Epithelial cell of proximal tubule (primary cell): ENCODE data around the gene DISC1. TPM values are rescaled to one million over a fixed set of nuclear protein-coding genes. Genes with fewer than 3 reads are reported as not detected.

ENCODE experiments used
- DNase-seq: peaks from one replicate; pipeline ENCODE4 v3.0.0-alpha.2; 2011; ENCODE audit warnings: low read depth
- H3K4me3 ChIP-seq: 2 replicates; pipeline ENCODE4 v1.5.1; 2011; ENCODE audit warnings: low read depth, mild to moderate bottlenecking, low read length
- total RNA-seq: library from RNA; depleted of rRNA; stranded (reverse); fragments of >200 nt; gene quantifications from 2 replicates; pipeline ENCODE4 v1.2.3, GENCODE V29; 2015
- TF ChIP-seq, protein P1 (sequence below): conservative IDR thresholded peaks from 2 replicates; pipeline ENCODE4 v1.5.1; 2012; ENCODE audit warnings: low read depth, mild to moderate bottlenecking, low read length

DISC1 gene
- total RNA-seq, 1 donor from 2014 or later, result 3.1 TPM

- DNase-seq, result no peak
- no peak overlapping the region for H3K4me3 ChIP-seq
- TF ChIP-seq, protein P1, sequence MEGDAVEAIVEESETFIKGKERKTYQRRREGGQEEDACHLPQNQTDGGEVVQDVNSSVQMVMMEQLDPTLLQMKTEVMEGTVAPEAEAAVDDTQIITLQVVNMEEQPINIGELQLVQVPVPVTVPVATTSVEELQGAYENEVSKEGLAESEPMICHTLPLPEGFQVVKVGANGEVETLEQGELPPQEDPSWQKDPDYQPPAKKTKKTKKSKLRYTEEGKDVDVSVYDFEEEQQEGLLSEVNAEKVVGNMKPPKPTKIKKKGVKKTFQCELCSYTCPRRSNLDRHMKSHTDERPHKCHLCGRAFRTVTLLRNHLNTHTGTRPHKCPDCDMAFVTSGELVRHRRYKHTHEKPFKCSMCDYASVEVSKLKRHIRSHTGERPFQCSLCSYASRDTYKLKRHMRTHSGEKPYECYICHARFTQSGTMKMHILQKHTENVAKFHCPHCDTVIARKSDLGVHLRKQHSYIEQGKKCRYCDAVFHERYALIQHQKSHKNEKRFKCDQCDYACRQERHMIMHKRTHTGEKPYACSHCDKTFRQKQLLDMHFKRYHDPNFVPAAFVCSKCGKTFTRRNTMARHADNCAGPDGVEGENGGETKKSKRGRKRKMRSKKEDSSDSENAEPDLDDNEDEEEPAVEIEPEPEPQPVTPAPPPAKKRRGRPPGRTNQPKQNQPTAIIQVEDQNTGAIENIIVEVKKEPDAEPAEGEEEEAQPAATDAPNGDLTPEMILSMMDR, result no peak
Observed at GRCh38 chr1:231817801-231818200, 191.2 kb downstream of the DISC1 start.

DNA sequence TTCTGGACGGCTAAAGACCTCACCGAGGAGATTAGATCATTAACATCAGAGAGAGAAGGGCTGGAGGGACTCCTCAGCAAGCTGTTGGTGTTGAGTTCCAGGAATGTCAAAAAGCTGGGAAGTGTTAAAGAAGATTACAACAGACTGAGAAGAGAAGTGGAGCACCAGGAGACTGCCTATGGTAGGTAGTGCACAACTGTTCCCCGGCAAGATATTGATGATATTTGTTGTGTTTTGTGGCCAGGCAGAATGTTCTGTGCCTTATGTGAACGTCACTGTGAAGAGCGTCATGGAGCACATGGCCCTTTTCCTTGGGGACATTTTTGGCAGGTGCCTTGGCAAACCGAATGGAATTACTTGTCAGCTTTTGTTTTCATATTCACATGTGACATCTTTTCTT lies 191.7 kb downstream of the DISC1 start:
- DNase-seq, result no peak
- TF ChIP-seq, protein P1, result no peak
- no peak overlapping the region for H3K4me3 ChIP-seq

GRCh38 chr1:231821281-231821680 lies 194.7 kb downstream of the DISC1 start:
- no peak overlapping the region for H3K4me3 ChIP-seq
- TF ChIP-seq, protein P1, result no peak
- DNase-seq, result no peak

GRCh38 chr1:231822041-231822440 lies 195.5 kb downstream of the DISC1 start:
- TF ChIP-seq, protein P1, result no peak
- H3K4me3 ChIP-seq, result no peak overlapping the region
- DNase-seq, result no peak

- H3K4me3 ChIP-seq, result no peak overlapping the region
- TF ChIP-seq, protein P1, result no peak
- no peak for DNase-seq
Observed at GRCh38 chr1:231826566-231826965, 200.0 kb downstream of the DISC1 start.

DNA sequence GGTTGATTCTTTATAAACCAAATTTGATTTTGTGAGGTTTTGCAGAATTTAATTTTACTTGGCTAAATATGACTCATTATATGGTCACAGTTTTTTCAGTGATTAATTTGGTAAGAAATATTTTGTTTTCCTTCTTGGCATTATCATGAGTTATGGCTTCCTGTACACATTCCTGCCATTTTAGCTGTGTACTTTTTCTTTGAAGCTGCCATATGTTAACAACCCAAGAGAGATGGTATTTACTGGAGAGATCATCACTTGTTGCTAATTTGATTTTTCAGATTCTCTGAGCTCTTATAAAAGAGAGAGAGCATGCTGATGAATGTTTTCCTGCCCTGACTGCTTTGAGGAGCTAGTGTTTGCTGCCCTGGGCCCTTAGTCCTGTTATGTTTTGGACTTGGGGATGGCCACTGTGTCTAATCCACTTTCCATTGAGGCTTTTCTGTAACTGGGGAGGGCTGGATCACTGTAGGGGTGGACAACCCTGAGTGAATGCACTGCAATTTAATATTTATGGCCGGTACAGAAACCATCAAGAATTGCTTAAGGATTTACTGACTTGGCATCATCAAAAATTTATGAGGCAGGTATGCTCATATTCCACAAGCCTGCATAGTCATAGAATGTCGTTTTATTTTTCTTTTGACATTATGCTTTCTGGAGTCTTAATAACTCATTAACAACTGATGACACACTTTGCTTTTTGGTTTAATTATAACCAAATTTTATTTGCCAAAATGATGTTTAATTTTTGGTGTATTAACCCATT lies 200.9 kb downstream of the DISC1 start:
- TF ChIP-seq, protein P1, result no peak
- H3K4me3 ChIP-seq, result no peak overlapping the region

More for the DNA sequence above, 200.9 kb downstream of the DISC1 start:
- DNase-seq, result no peak
